ENCODE data around the gene ZNF3. TPM values are rescaled to one million over a fixed set of nuclear protein-coding genes. Genes with fewer than 3 reads are reported as not detected.

Gene ZNF3
- total RNA-seq, 4 donors from 2014 or later, result 14.5 to 25.4 (median 17.9) TPM

DNA sequence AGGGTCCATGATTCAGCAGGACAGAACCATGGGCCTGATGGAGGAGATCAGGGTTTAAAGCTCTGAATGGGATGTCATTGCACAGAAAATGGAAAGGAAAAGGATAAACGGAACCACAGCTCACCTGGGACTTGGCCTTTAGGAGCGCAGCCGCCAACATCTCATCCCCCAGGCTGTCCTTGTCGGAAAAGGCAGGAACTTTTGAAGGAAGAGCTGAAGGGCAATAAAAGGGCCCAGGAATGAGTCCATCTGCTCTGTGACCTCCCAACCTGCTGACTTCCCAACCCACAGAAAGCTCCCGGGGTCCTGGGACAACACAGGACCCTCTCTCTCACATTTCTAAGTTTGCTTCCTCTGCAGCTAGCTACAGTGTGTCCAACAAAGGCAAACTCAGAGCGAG, 6.1 kb downstream of the ZNF3 start:
- no peak for ATAC-seq (ENCODE audit: low FRiP score)
- TF ChIP-seq, protein P1, sequence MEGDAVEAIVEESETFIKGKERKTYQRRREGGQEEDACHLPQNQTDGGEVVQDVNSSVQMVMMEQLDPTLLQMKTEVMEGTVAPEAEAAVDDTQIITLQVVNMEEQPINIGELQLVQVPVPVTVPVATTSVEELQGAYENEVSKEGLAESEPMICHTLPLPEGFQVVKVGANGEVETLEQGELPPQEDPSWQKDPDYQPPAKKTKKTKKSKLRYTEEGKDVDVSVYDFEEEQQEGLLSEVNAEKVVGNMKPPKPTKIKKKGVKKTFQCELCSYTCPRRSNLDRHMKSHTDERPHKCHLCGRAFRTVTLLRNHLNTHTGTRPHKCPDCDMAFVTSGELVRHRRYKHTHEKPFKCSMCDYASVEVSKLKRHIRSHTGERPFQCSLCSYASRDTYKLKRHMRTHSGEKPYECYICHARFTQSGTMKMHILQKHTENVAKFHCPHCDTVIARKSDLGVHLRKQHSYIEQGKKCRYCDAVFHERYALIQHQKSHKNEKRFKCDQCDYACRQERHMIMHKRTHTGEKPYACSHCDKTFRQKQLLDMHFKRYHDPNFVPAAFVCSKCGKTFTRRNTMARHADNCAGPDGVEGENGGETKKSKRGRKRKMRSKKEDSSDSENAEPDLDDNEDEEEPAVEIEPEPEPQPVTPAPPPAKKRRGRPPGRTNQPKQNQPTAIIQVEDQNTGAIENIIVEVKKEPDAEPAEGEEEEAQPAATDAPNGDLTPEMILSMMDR (IDR thresholded peaks at IDR 0.05), result no peak
- DNase-seq (ENCODE audit: low spot score), result no peak

DNA sequence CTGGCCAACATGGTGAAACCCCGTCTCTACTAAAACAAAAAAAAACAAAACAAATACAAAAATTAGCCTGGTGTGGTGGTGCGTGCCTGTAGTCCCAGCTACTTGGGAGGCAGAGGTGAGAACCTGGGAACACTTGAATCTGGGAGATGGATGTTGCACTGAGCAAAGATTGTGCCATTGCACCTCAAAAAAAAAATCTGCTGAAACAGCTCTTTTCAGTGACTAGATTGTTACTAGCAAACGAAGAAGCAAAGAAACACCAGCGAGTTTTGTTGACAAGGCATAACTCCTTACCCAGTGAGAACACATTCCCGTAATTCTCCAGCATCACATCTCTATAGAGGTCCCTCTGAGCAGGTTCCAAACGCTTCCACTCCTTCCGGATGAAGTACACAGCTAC, 6.7 kb downstream of the ZNF3 start:
- DNase-seq (ENCODE audit: low spot score), result no peak
- TF ChIP-seq, protein P1 (IDR thresholded peaks at IDR 0.05), result no peak
- no peak for ATAC-seq (ENCODE audit: low FRiP score)

DNA sequence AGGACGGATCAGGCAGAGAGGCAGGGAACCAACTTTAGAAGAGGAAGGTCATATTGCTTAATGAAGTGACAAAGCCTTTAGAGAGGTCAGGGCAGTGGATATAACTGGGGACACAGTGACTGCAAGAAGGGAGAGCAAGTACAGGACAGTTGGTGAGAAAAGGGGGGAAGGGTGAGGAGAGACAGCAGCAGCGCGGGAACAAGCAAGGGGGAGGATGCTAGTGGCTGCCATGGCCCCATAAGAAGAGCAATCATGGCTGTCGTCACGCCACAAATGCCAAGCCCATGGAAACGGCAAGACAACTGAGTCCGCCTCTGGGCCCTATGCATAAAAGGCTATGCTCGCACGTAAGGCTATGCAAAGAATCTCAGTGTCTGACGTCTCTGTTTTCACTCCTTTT, 9.1 kb downstream of the ZNF3 start:
- TF ChIP-seq, protein P1 (IDR thresholded peaks at IDR 0.05), result no peak
- DNase-seq (ENCODE audit: low spot score), result no peak
- no peak for ATAC-seq (ENCODE audit: low FRiP score)

- DNase-seq (ENCODE audit: low spot score) (no peak), ATAC-seq (ENCODE audit: low FRiP score) (no peak)
- TF ChIP-seq, protein P1 (IDR thresholded peaks at IDR 0.05), result no peak
Measured at GRCh38 chr7:100071018-100071723, 10.4 kb downstream of the ZNF3 start.

- ATAC-seq (ENCODE audit: low FRiP score) (no peak), DNase-seq (ENCODE audit: low spot score) (no peak)
- TF ChIP-seq, protein P1 (IDR thresholded peaks at IDR 0.05), result no peak
Measured at GRCh38 chr7:100069991-100070390, 11.5 kb downstream of the ZNF3 start.

- TF ChIP-seq, protein P1 (IDR thresholded peaks at IDR 0.05), result no peak
- DNase-seq (ENCODE audit: low spot score), result no peak
- ATAC-seq (ENCODE audit: low FRiP score), result no peak
Measured at GRCh38 chr7:100066953-100067352, 14.6 kb downstream of the ZNF3 start.

- ATAC-seq (ENCODE audit: low FRiP score) (peak; percentile 83), DNase-seq (ENCODE audit: low spot score) (no peak)
- TF ChIP-seq, protein P1 (IDR thresholded peaks at IDR 0.05), result no peak
Measured at GRCh38 chr7:100065452-100066186, 15.9 kb downstream of the ZNF3 start.
